K562 (cell line): ENCODE results near the gene KRT31. TPM values are rescaled to one million over a fixed set of nuclear protein-coding genes. Genes with fewer than 3 reads are reported as not detected.
"Not testable (repeated sequence)": the region's sequence is repeated elsewhere in the genome, so short reads cannot be mapped to it uniquely, and the experiment has no call there.

Experiments used
- ATAC-seq: fragments of 200-7000 bp; cut with Tn5 transposase; 3 replicates; pipeline ENCODE4 v1.9.1; 2020; ENCODE audit warnings: moderate library complexity
- BruUV-seq: library from RNA; stranded (reverse); fragments of 400-500 nt; replicated peaks from 2 replicates; lab custom pipeline; 2021; lab: Mats Ljungman, UMichigan
- CTCF ChIA-PET: fragments of 300-600 bp; formaldehyde crosslinking; extraction: SDS; loops from one replicate; lab custom pipeline; 2021; ENCODE audit warnings: low intra/inter-chr PET ratio; lab: Yijun Ruan, JAX
- POLR2A ChIA-PET: fragments of 300-600, 350-650 bp; sonication (Branson Sonifier 250); formaldehyde crosslinking; extraction: SDS; loops from one replicate; lab custom pipeline; 2021; ENCODE audit warnings: antibody characterized with exemption, inconsistent platforms; lab: Yijun Ruan, JAX
- DNase-seq, 4 experiments: peaks; one replicate each; pipeline versions ENCODE4 v3.0.0 to v3.0.0-alpha.2; 2011 to 2018; ENCODE audit warnings: low spot score in 3 of 4, mixed read lengths in 3 of 4; ENCODE audit errors: extremely low read depth in 1 of 4
- FAIRE-seq: peaks from 2 replicates; lab custom pipeline; 2011; peaks lifted over from hg19 to GRCh38; lab: Jason Lieb, UNC
- H2AFZ ChIP-seq: 2 replicates; pipeline ENCODE4 v1.6.0; 2011; ENCODE audit warnings: low read depth, low read length, control low read depth, inconsistent platforms
- H3K27ac ChIP-seq: fragments of 200-600 bp; 3 replicates; pipeline ENCODE4 v1.8.0; 2011; ENCODE audit warnings: low read depth, mild to moderate bottlenecking, control low read depth, inconsistent platforms, low read length, moderate library complexity, mixed read lengths; ENCODE audit errors: extremely low read depth
- H3K27me3 ChIP-seq, 2 experiments: fragments of 300-600 bp in 1 of 2; 2 replicates in 1 of 2; 3 replicates in 1 of 2; pipeline versions ENCODE4 v1.6.0 to v1.8.0; 2011; ENCODE audit warnings: inconsistent platforms in 2 of 2, low read length in 2 of 2, mild to moderate bottlenecking in 1 of 2, mixed read lengths in 1 of 2, moderate library complexity in 1 of 2; ENCODE audit not compliant: control insufficient read depth in 2 of 2, insufficient read depth in 2 of 2
- H3K36me3 ChIP-seq: fragments of 300-600 bp; 3 replicates; pipeline ENCODE4 v1.8.0; 2011; ENCODE audit warnings: mild to moderate bottlenecking, low read length, inconsistent platforms; ENCODE audit not compliant: control insufficient read depth, insufficient read depth
- H3K4me1 ChIP-seq, 2 experiments: fragments of 200-600 bp in 1 of 2; replicated peaks in 1 of 2; 2 replicates in 1 of 2; 3 replicates in 1 of 2; pipeline versions ENCODE4 v1.5.1 to v1.8.0; 2011; ENCODE audit warnings: inconsistent platforms in 2 of 2, low read length in 2 of 2, mild to moderate bottlenecking in 1 of 2, mixed read lengths in 1 of 2, moderate library complexity in 1 of 2; ENCODE audit not compliant: control insufficient read depth in 2 of 2, insufficient read depth in 2 of 2
- H3K4me2 ChIP-seq: 2 replicates; pipeline ENCODE4 v1.6.1; 2011; ENCODE audit warnings: low read length, control low read depth, inconsistent platforms, mixed read lengths; ENCODE audit not compliant: insufficient read depth
- H3K4me3 ChIP-seq: fragments of 200-600 bp; sonication (generic), shearing (Covaris generic); 2 replicates; pipeline ENCODE4 v1.5.1; 2016; ENCODE audit warnings: control low read depth, inconsistent platforms
- H3K79me2 ChIP-seq: fragments of 200-600 bp; 3 replicates; pipeline ENCODE4 v1.8.0; 2011; ENCODE audit warnings: low read length, inconsistent platforms; ENCODE audit not compliant: control insufficient read depth, insufficient read depth
- H3K9ac ChIP-seq, 2 experiments: 2 replicates each; pipeline versions ENCODE4 v1.6.0 to v1.6.1; 2011; ENCODE audit warnings: low read depth in 2 of 2, low read length in 2 of 2, control low read depth in 1 of 2, inconsistent platforms in 1 of 2, mild to moderate bottlenecking in 1 of 2, mixed read lengths in 1 of 2; ENCODE audit not compliant: insufficient read depth in 1 of 2
- H3K9me1 ChIP-seq: one replicate; pipeline ENCODE4 v1.6.0; 2011; ENCODE audit warnings: inconsistent platforms, mild to moderate bottlenecking, low read length, moderate library complexity; ENCODE audit not compliant: control insufficient read depth, insufficient read depth
- H3K9me3 ChIP-seq: replicated peaks from 2 replicates; pipeline ENCODE4 v1.5.1; 2011; ENCODE audit warnings: low read depth, low read length, inconsistent platforms; ENCODE audit not compliant: control insufficient read depth, insufficient read depth
- H4K20me1 ChIP-seq: replicated peaks from 2 replicates; pipeline ENCODE4 v1.6.1; 2011; ENCODE audit warnings: low read length, inconsistent platforms, mixed read lengths; ENCODE audit not compliant: control insufficient read depth, insufficient read depth
- ILF3 ChIP-seq: fragments of 450-650 bp; IDR thresholded peaks from 2 replicates; pipeline ENCODE4 v1.6.1; 2018; ENCODE audit warnings: antibody characterized with exemption, mild to moderate bottlenecking, moderate library complexity, borderline replicate concordance
- PHF21A ChIP-seq: fragments of 450-650 bp; IDR thresholded peaks from 2 replicates; pipeline ENCODE4 v1.6.1; 2017; ENCODE audit warnings: low read depth, borderline replicate concordance
- ZNF77 ChIP-seq: fragments of 250-450 bp; sonication (Bioruptor Pico); IDR thresholded peaks from 2 replicates; pipeline ENCODE4 v1.5.0; 2020
- WGBS: fragments of 100-300 bp; shearing (Covaris generic); methylation state at CpG from one replicate; pipeline ENCODE4 v1.1.6; 2016; ENCODE audit warnings: low coverage, mixed read lengths; ENCODE audit not compliant: insufficient coverage; ENCODE audit errors: missing lambda C conversion rate; 5-methylcytosine and 5-hydroxymethylcytosine counted together
- in situ Hi-C: fragments of 300-500 bp; cut with MboI; formaldehyde crosslinking; loops from 4 replicates; pipeline ENCODE4 v1.15.0; 2018; ENCODE audit warnings: inconsistent platforms, mixed read lengths
- intact Hi-C: fragments of 100-400 bp; cut with micrococcal nuclease; formaldehyde crosslinking; loops from 2 replicates; pipeline ENCODE4 v1.14.2; 2022
- polyA plus RNA-seq, 8 experiments: library from polyadenylated mRNA; depleted of rRNA in 4 of 8; stranded (reverse) in 5 of 8; unstranded in 3 of 8; fragments of >200 nt; fragmentation: Nextera tagmentation in 2 of 8; fragmentation: Illumina TruSeq in 1 of 8; extraction: Ambion mirVana in 2 of 8; extraction: Trizol in 1 of 8; gene quantifications; 2 replicates each; pipeline versions ENCODE4 v1.2.1 to v1.2.3, GENCODE V29; 2011 to 2014; ENCODE audit warnings: inconsistent platforms in 1 of 8, missing spikeins in 1 of 8
- total RNA-seq, 7 experiments: library from RNA; depleted of rRNA in 6 of 7; stranded (reverse); fragments of >200 nt in 6 of 7; fragmentation: Illumina TruSeq in 2 of 7; extraction: Trizol in 2 of 7; gene quantifications; 2 replicates each; pipeline versions ENCODE4 v1.2.1 to v1.2.3, GENCODE V29; 2011 to 2021; ENCODE audit warnings: low replicate concordance in 1 of 7
- TF ChIP-seq, protein P1 (sequence below): fragments of 450-650 bp; formaldehyde crosslinking; IDR thresholded peaks from 2 replicates; pipeline ENCODE4 v1.4.0; 2020; ENCODE audit warnings: mild to moderate bottlenecking, moderate library complexity
- TF ChIP-seq, protein P2 (sequence below): fragments of 250-450 bp; sonication (Bioruptor Pico); IDR thresholded peaks from 2 replicates; pipeline ENCODE4 v1.5.0; 2021

Gene KRT31
- total and polyA plus RNA-seq, 9 of the 15 experiments (the other 6 are each of a cell fraction or from before 2014, with no cell fraction given) = not detected

DNA sequence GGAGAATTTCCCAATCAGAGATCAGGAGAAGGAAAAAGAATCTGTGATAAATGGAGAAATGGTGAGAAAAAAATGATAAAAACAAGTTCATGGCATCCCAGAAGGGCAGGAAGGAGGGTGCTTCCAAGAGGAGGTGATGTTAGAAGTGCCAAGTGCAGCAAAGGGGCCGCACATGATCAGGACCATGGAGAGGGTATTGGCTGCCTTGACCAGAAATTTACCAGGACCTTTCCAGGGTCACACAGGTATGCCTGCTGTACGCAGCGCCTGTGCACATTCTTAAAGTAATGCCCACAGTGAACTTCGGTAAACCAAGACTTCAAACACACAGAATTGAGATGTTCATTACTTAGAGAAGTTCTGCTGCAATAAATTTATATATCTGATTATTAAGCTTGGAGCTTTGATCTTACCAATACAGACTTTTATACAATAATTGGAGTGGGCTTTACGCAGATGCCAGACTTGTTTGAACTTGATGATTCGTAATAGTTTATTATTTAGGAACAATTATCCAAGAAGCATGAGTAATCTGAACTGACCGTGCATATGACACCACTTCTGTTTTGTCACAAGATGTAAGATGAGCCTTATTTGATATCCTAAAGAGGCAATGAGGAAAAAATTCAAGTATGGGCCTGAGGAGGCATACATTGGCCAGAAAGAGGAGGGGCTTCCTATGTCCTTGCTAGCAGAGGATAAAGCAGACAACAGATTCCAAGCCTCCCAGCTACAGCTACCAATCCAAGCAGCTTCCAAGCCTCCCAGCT is 44.6 kb downstream of the KRT31 start (continued):
- TF ChIP-seq, protein P1, sequence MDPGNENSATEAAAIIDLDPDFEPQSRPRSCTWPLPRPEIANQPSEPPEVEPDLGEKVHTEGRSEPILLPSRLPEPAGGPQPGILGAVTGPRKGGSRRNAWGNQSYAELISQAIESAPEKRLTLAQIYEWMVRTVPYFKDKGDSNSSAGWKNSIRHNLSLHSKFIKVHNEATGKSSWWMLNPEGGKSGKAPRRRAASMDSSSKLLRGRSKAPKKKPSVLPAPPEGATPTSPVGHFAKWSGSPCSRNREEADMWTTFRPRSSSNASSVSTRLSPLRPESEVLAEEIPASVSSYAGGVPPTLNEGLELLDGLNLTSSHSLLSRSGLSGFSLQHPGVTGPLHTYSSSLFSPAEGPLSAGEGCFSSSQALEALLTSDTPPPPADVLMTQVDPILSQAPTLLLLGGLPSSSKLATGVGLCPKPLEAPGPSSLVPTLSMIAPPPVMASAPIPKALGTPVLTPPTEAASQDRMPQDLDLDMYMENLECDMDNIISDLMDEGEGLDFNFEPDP (CRISPR knock-in tag) = no peak
- TF ChIP-seq, all 486 proteins: peak for 3

DNA sequence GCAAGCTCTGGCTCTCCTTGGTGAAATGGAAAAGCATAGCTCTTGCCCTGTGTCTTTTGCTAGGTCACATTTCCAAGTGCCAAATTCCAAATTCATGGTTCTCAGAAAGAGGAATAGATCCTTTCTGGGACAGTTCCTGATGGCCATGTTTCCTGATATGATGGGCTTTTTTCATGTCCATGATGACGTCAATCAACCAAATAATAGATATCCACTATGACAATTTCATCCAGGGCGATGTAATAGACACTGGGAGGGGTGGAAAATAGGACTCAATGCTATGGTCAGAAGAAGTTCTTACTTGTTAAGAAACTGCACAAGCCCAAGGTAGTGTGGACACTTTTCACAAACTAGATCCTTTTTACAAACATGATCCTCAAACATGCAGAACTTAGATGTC is 46.2 kb downstream of the KRT31 start:
- FAIRE-seq = no peak
- Histone ChIP-seq H3K4me2 (no peak overlapping the region), H3K4me3 (no peak overlapping the region), H4K20me1 (no peaks in the 10 kb centered on the region), H3K9ac (no peak overlapping the region), H2AFZ (no peak overlapping the region), H3K27ac (no peak overlapping the region), H3K36me3 (no peaks in the 10 kb centered on the region), H3K79me2 (no peaks in the 10 kb centered on the region), H3K9me3 (no peaks in the 10 kb centered on the region), H3K4me1 (no peaks in the 10 kb centered on the region), H3K9me1 (no peaks in the 10 kb centered on the region), H3K27me3 (no peaks in the 10 kb centered on the region)
- 0% methylated on average over 2 of the region's 2 CpGs for WGBS
- DNase-seq = no peak
- ChIA-PET POLR2A (no interaction called here), CTCF (no interaction called here)
- ATAC-seq = no peak
- intact Hi-C loops (no loop called here), in situ Hi-C loops (no loop called here)
- BruUV-seq = no TSS peak
- no peak for TF ChIP-seq ZNF77
- TF ChIP-seq ILF3 = no peak
- TF ChIP-seq PHF21A = no peak
- TF ChIP-seq, protein P2, sequence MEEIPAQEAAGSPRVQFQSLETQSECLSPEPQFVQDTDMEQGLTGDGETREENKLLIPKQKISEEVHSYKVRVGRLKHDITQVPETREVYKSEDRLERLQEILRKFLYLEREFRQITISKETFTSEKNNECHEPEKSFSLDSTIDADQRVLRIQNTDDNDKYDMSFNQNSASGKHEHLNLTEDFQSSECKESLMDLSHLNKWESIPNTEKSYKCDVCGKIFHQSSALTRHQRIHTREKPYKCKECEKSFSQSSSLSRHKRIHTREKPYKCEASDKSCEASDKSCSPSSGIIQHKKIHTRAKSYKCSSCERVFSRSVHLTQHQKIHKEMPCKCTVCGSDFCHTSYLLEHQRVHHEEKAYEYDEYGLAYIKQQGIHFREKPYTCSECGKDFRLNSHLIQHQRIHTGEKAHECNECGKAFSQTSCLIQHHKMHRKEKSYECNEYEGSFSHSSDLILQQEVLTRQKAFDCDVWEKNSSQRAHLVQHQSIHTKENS (CRISPR knock-in tag) = no peak

DNA sequence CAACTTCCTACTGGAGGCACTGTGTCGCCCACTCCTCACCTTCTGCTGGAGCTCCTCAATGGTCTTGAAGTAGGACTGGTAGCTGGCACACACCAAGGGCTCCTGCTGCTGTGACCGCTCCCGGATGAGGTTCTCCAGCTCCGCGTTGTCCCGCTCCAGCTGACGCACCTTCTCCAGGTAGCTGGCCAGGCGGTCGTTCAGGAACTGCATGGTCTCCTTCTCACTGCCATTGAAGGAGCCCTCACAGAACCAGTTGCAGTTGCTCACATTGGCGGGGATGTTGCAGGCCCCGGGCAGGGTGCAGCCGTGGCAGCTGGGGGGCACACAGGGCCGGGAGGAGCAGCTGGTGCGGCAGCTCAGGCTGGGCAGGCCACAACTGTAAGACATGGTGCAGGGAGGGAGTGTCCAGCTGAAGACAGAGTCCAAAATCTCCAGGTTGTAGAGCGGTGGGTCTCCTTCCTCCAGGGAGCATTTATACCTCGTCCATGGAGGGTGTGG is 47.0 kb downstream of the KRT31 start, which contains the start of gene KRT33A:
Gene KRT33A (minus strand): TSS at position 448 of the 498 bp plus-strand sequence. CDS start 61 bp downstream, at position 387.
- DNase-seq, H3K27ac ChIP-seq, intact Hi-C loops, H3K27me3 ChIP-seq, H3K9ac ChIP-seq, H3K4me1 ChIP-seq, CTCF ChIA-PET, H4K20me1 ChIP-seq, H3K4me3 ChIP-seq, FAIRE-seq, in situ Hi-C loops, H2AFZ ChIP-seq, H3K9me1 ChIP-seq, H3K79me2 ChIP-seq, H3K4me2 ChIP-seq, H3K36me3 ChIP-seq, H3K9me3 ChIP-seq, ATAC-seq, BruUV-seq: not testable (repeated sequence)
- POLR2A ChIA-PET = interaction anchor here (0.6 to 0.7 kb wide), 2 partner anchors 8 to 28 kb away, joined by 3 read pairs; no protein-coding TSS in a partner anchor
- 0% methylated on average over 15 of the region's 16 CpGs for WGBS
